Epithelial cell of esophagus (primary cell): ENCODE measurements around the gene EFNA5.

Experiments used
- DNase-seq: peaks from one replicate; pipeline ENCODE4 v3.0.0; 2010; ENCODE audit warnings: low read depth
- H3K4me3 ChIP-seq: 2 replicates; pipeline ENCODE4 v1.5.1; 2011; ENCODE audit warnings: mild to moderate bottlenecking, low read length, control low read depth
- TF ChIP-seq, protein P1 (sequence below): IDR thresholded peaks from 2 replicates; pipeline ENCODE4 v1.5.1; 2011; ENCODE audit warnings: low read depth, mild to moderate bottlenecking, low read length, control low read depth, inconsistent platforms; ENCODE audit not compliant: insufficient read depth; ENCODE audit errors: missing control alignments

Gene EFNA5

GRCh38 chr5:107533910-107534876 lies 136.5 kb downstream of the EFNA5 start:
- no peak overlapping the region for H3K4me3 ChIP-seq
- TF ChIP-seq, protein P1, sequence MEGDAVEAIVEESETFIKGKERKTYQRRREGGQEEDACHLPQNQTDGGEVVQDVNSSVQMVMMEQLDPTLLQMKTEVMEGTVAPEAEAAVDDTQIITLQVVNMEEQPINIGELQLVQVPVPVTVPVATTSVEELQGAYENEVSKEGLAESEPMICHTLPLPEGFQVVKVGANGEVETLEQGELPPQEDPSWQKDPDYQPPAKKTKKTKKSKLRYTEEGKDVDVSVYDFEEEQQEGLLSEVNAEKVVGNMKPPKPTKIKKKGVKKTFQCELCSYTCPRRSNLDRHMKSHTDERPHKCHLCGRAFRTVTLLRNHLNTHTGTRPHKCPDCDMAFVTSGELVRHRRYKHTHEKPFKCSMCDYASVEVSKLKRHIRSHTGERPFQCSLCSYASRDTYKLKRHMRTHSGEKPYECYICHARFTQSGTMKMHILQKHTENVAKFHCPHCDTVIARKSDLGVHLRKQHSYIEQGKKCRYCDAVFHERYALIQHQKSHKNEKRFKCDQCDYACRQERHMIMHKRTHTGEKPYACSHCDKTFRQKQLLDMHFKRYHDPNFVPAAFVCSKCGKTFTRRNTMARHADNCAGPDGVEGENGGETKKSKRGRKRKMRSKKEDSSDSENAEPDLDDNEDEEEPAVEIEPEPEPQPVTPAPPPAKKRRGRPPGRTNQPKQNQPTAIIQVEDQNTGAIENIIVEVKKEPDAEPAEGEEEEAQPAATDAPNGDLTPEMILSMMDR = no peak
- no peak for DNase-seq

DNA sequence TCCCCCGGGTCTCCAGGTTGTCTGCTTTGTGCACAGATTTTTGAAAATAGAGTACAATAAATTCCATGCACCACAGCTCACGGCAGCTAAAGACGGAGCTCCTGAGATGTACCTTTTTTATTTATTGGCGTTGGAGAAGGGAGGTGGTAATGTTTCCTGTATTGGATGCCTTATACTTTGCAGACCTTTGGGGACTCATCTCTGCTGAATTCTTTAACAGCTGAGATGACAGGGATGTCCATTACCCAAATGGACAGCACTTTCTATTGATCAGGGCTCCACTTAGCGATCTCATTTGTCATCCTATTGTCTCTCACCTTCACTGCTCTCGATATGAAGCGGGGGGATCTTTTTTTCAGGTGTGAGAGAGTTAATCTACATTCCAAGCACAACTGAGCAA lies 137.8 kb downstream of the EFNA5 start:
- TF ChIP-seq, protein P1 = no peak
- H3K4me3 ChIP-seq = no peak overlapping the region
- DNase-seq = no peak

DNA sequence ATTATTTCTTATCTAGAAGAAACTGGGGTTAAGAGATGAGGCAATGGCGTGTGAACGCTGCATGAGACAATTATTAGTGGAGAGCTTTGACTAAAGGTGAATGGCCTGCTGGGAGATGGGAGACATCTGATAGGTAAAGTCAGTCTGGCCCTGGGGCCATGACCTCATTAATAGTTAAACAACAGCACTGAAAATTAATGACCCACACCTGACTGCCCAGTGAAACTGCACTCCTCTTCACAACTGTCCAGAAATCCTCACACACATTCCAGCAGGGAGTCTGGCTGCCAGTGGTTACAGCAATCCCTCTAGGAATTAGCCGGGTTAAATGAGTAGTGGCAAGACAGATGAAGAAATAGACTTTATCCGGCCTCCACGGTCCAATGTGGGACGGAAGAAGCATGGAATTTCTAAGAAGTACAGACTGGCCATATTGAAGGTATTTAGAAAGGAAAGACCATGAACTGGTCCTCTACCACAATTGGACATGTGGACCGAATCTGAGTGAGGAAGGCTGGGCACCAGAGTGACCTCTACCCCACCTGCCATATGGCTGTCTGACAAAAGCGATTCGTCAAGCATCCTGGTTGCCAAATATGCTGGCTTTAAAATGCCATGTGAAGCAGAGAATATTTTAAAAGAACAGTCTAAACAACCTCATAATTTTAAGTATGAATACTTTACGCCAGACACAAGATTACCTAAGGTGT lies 138.4 kb downstream of the EFNA5 start:
- TF ChIP-seq, protein P1 = no peak
- no peak overlapping the region for H3K4me3 ChIP-seq
- DNase-seq = no peak

GRCh38 chr5:107531308-107531707 lies 139.4 kb downstream of the EFNA5 start:
- TF ChIP-seq, protein P1 = no peak
- no peak overlapping the region for H3K4me3 ChIP-seq
- DNase-seq = no peak

DNA sequence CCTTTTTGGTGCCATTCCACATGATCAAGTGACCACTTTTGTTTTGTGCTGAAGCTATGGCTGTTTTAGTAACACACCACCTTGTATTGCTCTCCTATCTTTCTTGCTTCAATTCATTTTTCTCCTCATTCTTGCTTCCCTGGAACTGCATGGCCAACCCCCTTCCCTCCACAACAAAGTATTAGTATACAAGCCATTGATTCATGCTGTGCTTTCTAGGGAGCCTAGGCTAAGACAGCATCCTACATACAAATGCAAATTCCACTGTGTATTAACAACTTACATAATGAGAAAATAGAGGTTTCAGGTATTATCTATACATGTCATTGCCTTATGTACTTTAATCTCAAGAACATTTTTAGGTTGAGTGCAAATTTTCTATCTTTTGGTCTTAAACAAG lies 141.1 kb downstream of the EFNA5 start:
- no peak overlapping the region for H3K4me3 ChIP-seq
- no peak for DNase-seq
- TF ChIP-seq, protein P1 = no peak

DNA sequence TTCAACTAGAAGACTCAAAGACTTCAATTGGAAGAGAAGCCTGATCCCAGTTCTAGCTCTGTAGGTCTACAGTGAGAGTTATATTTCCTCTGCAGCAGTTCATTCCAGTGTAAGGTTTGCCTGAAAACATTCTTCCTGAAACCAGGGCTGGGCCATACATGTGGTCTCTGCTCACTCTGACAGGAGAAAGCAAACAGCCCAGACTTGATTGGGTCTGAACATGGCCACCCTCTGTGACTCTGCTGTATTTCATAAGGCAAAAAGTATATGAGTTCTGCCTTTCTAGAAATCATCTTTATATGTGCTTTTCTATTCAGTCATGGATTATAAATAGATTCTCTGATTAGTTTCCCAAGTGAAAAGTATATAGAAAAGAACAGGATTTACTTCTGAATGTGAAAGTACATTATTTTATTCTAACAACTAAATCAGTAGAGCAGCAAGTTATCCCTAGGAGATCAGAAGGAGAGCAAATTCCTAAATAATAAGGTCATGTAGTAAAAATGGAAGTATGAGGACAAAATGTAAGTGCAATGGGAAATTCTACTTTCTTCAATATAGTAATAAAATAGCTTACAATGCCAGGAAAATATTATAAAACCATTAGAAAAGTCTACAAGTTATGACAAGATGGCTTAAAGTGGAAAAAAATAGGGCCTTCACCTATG lies 144.3 kb downstream of the EFNA5 start:
- TF ChIP-seq, protein P1 = no peak
- DNase-seq = peak; percentile 35

More for the DNA sequence above, 144.3 kb downstream of the EFNA5 start:
- H3K4me3 ChIP-seq = no peak overlapping the region
